GM18502 (cell line): ENCODE data around the gene DUSP14.
"Not testable (repeated sequence)": the region's sequence is repeated elsewhere in the genome, so short reads cannot be mapped to it uniquely, and the experiment has no call there.

Source experiments
- ATAC-seq: cut with Tn5 transposase; IDR thresholded peaks from one replicate; pipeline ENCODE4 v1.9.1; 2021; ENCODE audit warnings: mild to moderate bottlenecking; ENCODE audit not compliant: unreplicated experiment, poor library complexity

DUSP14 gene

GRCh38 chr17:37489197-37490001 is at the start of gene DUSP14:
DUSP14 (plus strand) TSS chr17:37489891; CDS start chr17:37512273, 22,382 bp downstream.
- peak; percentile 68 for ATAC-seq

GRCh38 chr17:37440424-37440823 is 49.3 kb upstream of the DUSP14 start:
- no peak for ATAC-seq

GRCh38 chr17:37441369-37442014 is 48.2 kb upstream of the DUSP14 start:
- ATAC-seq: not testable (repeated sequence)

GRCh38 chr17:37446027-37446426 is 43.7 kb upstream of the DUSP14 start:
- no peak for ATAC-seq

- ATAC-seq: no peak
These were observed 42.0 kb upstream of the DUSP14 start for GRCh38 chr17:37447641-37448040.

GRCh38 chr17:37450112-37450511 is 39.6 kb upstream of the DUSP14 start:
- no peak for ATAC-seq

- not testable (repeated sequence) for ATAC-seq
These were observed 31.9 kb upstream of the DUSP14 start for GRCh38 chr17:37457801-37458200.

GRCh38 chr17:37458805-37459204 is 30.9 kb upstream of the DUSP14 start:
- no peak for ATAC-seq

GRCh38 chr17:37461668-37462067 is 28.0 kb upstream of the DUSP14 start:
- no peak for ATAC-seq

GRCh38 chr17:37462492-37462891 is 27.2 kb upstream of the DUSP14 start:
- ATAC-seq: no peak

GRCh38 chr17:37463039-37463438 is 26.7 kb upstream of the DUSP14 start:
- ATAC-seq: no peak

- no peak for ATAC-seq
These were observed 24.5 kb upstream of the DUSP14 start for GRCh38 chr17:37465069-37465616.

GRCh38 chr17:37466471-37466870 is 23.2 kb upstream of the DUSP14 start:
- no peak for ATAC-seq

- no peak for ATAC-seq
These were observed 19.5 kb upstream of the DUSP14 start for GRCh38 chr17:37470181-37470580.

- no peak for ATAC-seq
These were observed 13.8 kb upstream of the DUSP14 start for GRCh38 chr17:37475731-37476420.

- no peak for ATAC-seq
These were observed 13.1 kb upstream of the DUSP14 start for GRCh38 chr17:37476431-37477120.

- ATAC-seq: no peak
These were observed 11.5 kb upstream of the DUSP14 start for GRCh38 chr17:37478187-37478586.

GRCh38 chr17:37479025-37479424 is 10.7 kb upstream of the DUSP14 start:
- no peak for ATAC-seq

- ATAC-seq: no peak
These were observed 9.3 kb upstream of the DUSP14 start for GRCh38 chr17:37480427-37480826.

GRCh38 chr17:37481001-37481665 is 8.6 kb upstream of the DUSP14 start:
- ATAC-seq: no peak
